NCI-H2227 treated with DMSO at 0.1 percent for 48 hours (cell line): ENCODE results near the gene SLC25A13.

Experiments
- DNase-seq: peaks from one replicate; lab custom pipeline; 2025; lab: John Stamatoyannopoulos, UW

The SLC25A13 gene

GRCh38 chr7:96243241-96243640, 78.7 kb downstream of the SLC25A13 start:
- DNase-seq = no peak

GRCh38 chr7:96241855-96242254, 80.0 kb downstream of the SLC25A13 start:
- DNase-seq = no peak

- DNase-seq = no peak
Measured at GRCh38 chr7:96238976-96239766, 82.7 kb downstream of the SLC25A13 start.

- DNase-seq = no peak
Measured at GRCh38 chr7:96238474-96238873, 83.4 kb downstream of the SLC25A13 start.

- DNase-seq = no peak
Measured at GRCh38 chr7:96237040-96237439, 84.9 kb downstream of the SLC25A13 start.

GRCh38 chr7:96236198-96237039, 85.5 kb downstream of the SLC25A13 start:
- no peak for DNase-seq

GRCh38 chr7:96235281-96235680, 86.6 kb downstream of the SLC25A13 start:
- no peak for DNase-seq

- DNase-seq = no peak
Measured at GRCh38 chr7:96233528-96234154, 88.3 kb downstream of the SLC25A13 start.

GRCh38 chr7:96233084-96233483, 88.8 kb downstream of the SLC25A13 start:
- no peak for DNase-seq

GRCh38 chr7:96228760-96229159, 93.1 kb downstream of the SLC25A13 start:
- no peak for DNase-seq

- no peak for DNase-seq
Measured at GRCh38 chr7:96225251-96225650, 96.6 kb downstream of the SLC25A13 start.

- DNase-seq = no peak
Measured at GRCh38 chr7:96224685-96225084, 97.2 kb downstream of the SLC25A13 start.

GRCh38 chr7:96224073-96224472, 97.8 kb downstream of the SLC25A13 start:
- DNase-seq = no peak

- DNase-seq = no peak
Measured at GRCh38 chr7:96221888-96222287, 100.0 kb downstream of the SLC25A13 start.

- no peak for DNase-seq
Measured at GRCh38 chr7:96219378-96220130, 102.3 kb downstream of the SLC25A13 start.

GRCh38 chr7:96218664-96219243, 103.1 kb downstream of the SLC25A13 start:
- DNase-seq = no peak

GRCh38 chr7:96217147-96217546, 104.8 kb downstream of the SLC25A13 start:
- DNase-seq = no peak

- no peak for DNase-seq
Measured at GRCh38 chr7:96216373-96216772, 105.5 kb downstream of the SLC25A13 start.

- no peak for DNase-seq
Measured at GRCh38 chr7:96212474-96212873, 109.4 kb downstream of the SLC25A13 start.

GRCh38 chr7:96211954-96212353, 109.9 kb downstream of the SLC25A13 start:
- DNase-seq = no peak

- no peak for DNase-seq
Measured at GRCh38 chr7:96205665-96206064, 116.2 kb downstream of the SLC25A13 start.

GRCh38 chr7:96204601-96205000, 117.3 kb downstream of the SLC25A13 start:
- no peak for DNase-seq
